DND-41 (cell line): Measurements from ENCODE around the gene EMC8.

Experiments used
- CTCF ChIP-seq: IDR thresholded peaks from 2 replicates; pipeline ENCODE4 v1.5.1; 2012; ENCODE audit warnings: borderline replicate concordance, low read length, moderate library complexity, mild to moderate bottlenecking; ENCODE audit not compliant: poor library complexity, severe bottlenecking; ENCODE audit errors: extremely low read depth
- EZH2 ChIP-seq: IDR thresholded peaks from 3 replicates; pipeline ENCODE4 v1.6.1; 2012; ENCODE audit warnings: borderline replicate concordance, low read depth, mild to moderate bottlenecking, moderate library complexity, low read length, inconsistent platforms; ENCODE audit not compliant: severe bottlenecking

GRCh38 chr16:85749771-85750145 lies 49.6 kb downstream of the EMC8 start:
- TF ChIP-seq CTCF (no peak), EZH2 (no peak)
